AG04450 (cell line): ENCODE data around the gene FBXL3. TPM values are rescaled to one million over a fixed set of nuclear protein-coding genes. Genes with fewer than 3 reads are reported as not detected.

ENCODE experiments used
- CTCF ChIA-PET: fragments of 300-600, 350-600 bp; formaldehyde crosslinking; extraction: SDS; loops from one replicate; lab custom pipeline; 2022; ENCODE audit warnings: antibody characterized with exemption, inconsistent platforms; lab: Charles Lee
- POLR2A ChIA-PET: fragments of 350-600 bp; formaldehyde crosslinking; extraction: SDS; loops from one replicate; lab custom pipeline; 2021; ENCODE audit warnings: antibody characterized with exemption, inconsistent platforms; lab: Yijun Ruan, JAX
- DNase-seq: peaks from one replicate; pipeline ENCODE4 v3.0.0-alpha.2; 2011; ENCODE audit warnings: low read depth, low spot score
- H3K27ac ChIP-seq: one replicate; pipeline ENCODE4 v1.5.1; 2012; ENCODE audit warnings: low read depth, low read length, control low read depth
- H3K27me3 ChIP-seq: one replicate; pipeline ENCODE4 v1.6.0; 2012; ENCODE audit warnings: low read length; ENCODE audit not compliant: control insufficient read depth, insufficient read depth
- H3K4me3 ChIP-seq: 2 replicates; pipeline ENCODE4 v1.5.1; 2011; ENCODE audit warnings: mild to moderate bottlenecking, low read depth, low read length, control low read depth
- H3K9me3 ChIP-seq: 2 replicates; pipeline ENCODE4 v1.5.1; 2012; ENCODE audit warnings: low read length; ENCODE audit not compliant: control insufficient read depth, insufficient read depth
- CTCF ChIP-seq: IDR thresholded peaks from 2 replicates; pipeline ENCODE4 v1.5.1; 2011; ENCODE audit warnings: low read depth, low read length, control low read depth, inconsistent platforms
- polyA plus RNA-seq: library from polyadenylated mRNA; depleted of rRNA; stranded (reverse); fragments of >200 nt; gene quantifications from 2 replicates; pipeline ENCODE4 v1.2.3, GENCODE V29; 2011

FBXL3 gene
- polyA plus RNA-seq, 1 experiment = 38.0 TPM

- H3K4me3 ChIP-seq = no peak overlapping the region
- TF ChIP-seq CTCF = no peak
- H3K9me3 ChIP-seq = no peaks in the 10 kb centered on the region
- CTCF ChIA-PET = no interaction called here
- POLR2A ChIA-PET = no interaction called here
- H3K27me3 ChIP-seq = no peaks in the 10 kb centered on the region
- H3K27ac ChIP-seq = no peak overlapping the region
- no peak for DNase-seq
These were observed 12.0 kb upstream of the FBXL3 start for GRCh38 chr13:77038907-77039480.

- POLR2A ChIA-PET = no interaction called here
- CTCF ChIA-PET = no interaction called here
- no peaks in the 10 kb centered on the region for H3K9me3 ChIP-seq
- no peak overlapping the region for H3K4me3 ChIP-seq
- H3K27me3 ChIP-seq = no peaks in the 10 kb centered on the region
- DNase-seq = no peak
- no peak overlapping the region for H3K27ac ChIP-seq
- TF ChIP-seq CTCF = no peak
These were observed 9.3 kb upstream of the FBXL3 start for GRCh38 chr13:77036279-77036678.

GRCh38 chr13:77034881-77035280, 7.9 kb upstream of the FBXL3 start:
- H3K9me3 ChIP-seq = no peaks in the 10 kb centered on the region
- no peak overlapping the region for H3K27ac ChIP-seq
- ChIA-PET POLR2A (no interaction called here), CTCF (no interaction called here)
- no peaks in the 10 kb centered on the region for H3K27me3 ChIP-seq
- no peak overlapping the region for H3K4me3 ChIP-seq
- no peak for TF ChIP-seq CTCF
- no peak for DNase-seq

GRCh38 chr13:77033717-77034302, 6.9 kb upstream of the FBXL3 start:
- no peak for TF ChIP-seq CTCF
- H3K9me3 ChIP-seq = no peaks in the 10 kb centered on the region
- ChIA-PET CTCF (interaction anchor here (0.7 kb wide), 1 partner anchor 19 kb away, joined by 5 read pairs; no protein-coding TSS in a partner anchor), POLR2A (no interaction called here)
- no peak overlapping the region for H3K27ac ChIP-seq
- no peaks in the 10 kb centered on the region for H3K27me3 ChIP-seq
- no peak for DNase-seq
- H3K4me3 ChIP-seq = no peak overlapping the region

GRCh38 chr13:77031656-77032243, 4.8 kb upstream of the FBXL3 start:
- H3K27me3 ChIP-seq = no peaks in the 10 kb centered on the region
- no peak overlapping the region for H3K27ac ChIP-seq
- no peak for DNase-seq
- CTCF ChIA-PET = interaction anchor here (1.0 to 1.5 kb wide), 2 partner anchors 54 to 447 kb away, joined by 3 to 11 read pairs; no protein-coding TSS in a partner anchor
- no peaks in the 10 kb centered on the region for H3K9me3 ChIP-seq
- POLR2A ChIA-PET = no interaction called here
- no peak overlapping the region for H3K4me3 ChIP-seq
- no peak for TF ChIP-seq CTCF
